Hepatocyte (in vitro differentiated cells): ENCODE measurements around the gene TMCC1.

Source experiments
- EZH2 ChIP-seq: fragments of 200-600 bp; sonication (generic); IDR thresholded peaks from 2 replicates; pipeline ENCODE4 v1.6.1; 2016; ENCODE audit warnings: antibody characterized with exemption, mild to moderate bottlenecking, borderline replicate concordance
- TF ChIP-seq, protein P1 (sequence below): fragments of 200-600 bp; sonication (generic); IDR thresholded peaks from 2 replicates; pipeline ENCODE4 v1.5.1; 2016; ENCODE audit warnings: antibody characterized with exemption, mild to moderate bottlenecking; ENCODE audit not compliant: poor library complexity

- TF ChIP-seq, protein P1, sequence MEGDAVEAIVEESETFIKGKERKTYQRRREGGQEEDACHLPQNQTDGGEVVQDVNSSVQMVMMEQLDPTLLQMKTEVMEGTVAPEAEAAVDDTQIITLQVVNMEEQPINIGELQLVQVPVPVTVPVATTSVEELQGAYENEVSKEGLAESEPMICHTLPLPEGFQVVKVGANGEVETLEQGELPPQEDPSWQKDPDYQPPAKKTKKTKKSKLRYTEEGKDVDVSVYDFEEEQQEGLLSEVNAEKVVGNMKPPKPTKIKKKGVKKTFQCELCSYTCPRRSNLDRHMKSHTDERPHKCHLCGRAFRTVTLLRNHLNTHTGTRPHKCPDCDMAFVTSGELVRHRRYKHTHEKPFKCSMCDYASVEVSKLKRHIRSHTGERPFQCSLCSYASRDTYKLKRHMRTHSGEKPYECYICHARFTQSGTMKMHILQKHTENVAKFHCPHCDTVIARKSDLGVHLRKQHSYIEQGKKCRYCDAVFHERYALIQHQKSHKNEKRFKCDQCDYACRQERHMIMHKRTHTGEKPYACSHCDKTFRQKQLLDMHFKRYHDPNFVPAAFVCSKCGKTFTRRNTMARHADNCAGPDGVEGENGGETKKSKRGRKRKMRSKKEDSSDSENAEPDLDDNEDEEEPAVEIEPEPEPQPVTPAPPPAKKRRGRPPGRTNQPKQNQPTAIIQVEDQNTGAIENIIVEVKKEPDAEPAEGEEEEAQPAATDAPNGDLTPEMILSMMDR, result no peak
- no peak for TF ChIP-seq EZH2
Observed at GRCh38 chr3:129855832-129856419, 37.6 kb downstream of the TMCC1 start.
